ENCODE results near the gene ASPG.

- TF ChIP-seq TAF1 (IDR thresholded peaks at IDR 0.05; ENCODE audit: borderline replicate concordance, insufficient read depth, low read length) (no peak), POLR2AphosphoS5 (IDR thresholded peaks at IDR 0.05; ENCODE audit: low read depth, low read length) (no peak), REST (IDR thresholded peaks at IDR 0.05; ENCODE audit: insufficient read depth in 1 of 2, low read depth in 2 of 2, low read length in 2 of 2) (no peak), SIN3A (IDR thresholded peaks at IDR 0.05; ENCODE audit: borderline replicate concordance, insufficient read depth, low read length) (no peak)
Observed at GRCh38 chr14:104096751-104097700, 11.5 kb downstream of the ASPG start.

Data from PFSK-1 (cell line).